Spleen (tissue), 11 donors: Measurements from ENCODE around the gene MROH8. TPM values are rescaled to one million over a fixed set of nuclear protein-coding genes. Genes with fewer than 3 reads are reported as not detected.

Experiments
- DNase-seq: peaks from one replicate; pipeline ENCODE4 v3.0.0-alpha.2; 2020
- H3K27ac ChIP-seq, 8 donors: fragments of 200-600 bp; sonication (generic) in 7 of 8; 1 replicate in 4 of 8; 2 replicates in 4 of 8; pipeline versions ENCODE4 v1.5.0 to v1.8.0; 2016 to 2021; ENCODE audit warnings: inconsistent platforms in 4 of 8, mild to moderate bottlenecking in 4 of 8, moderate library complexity in 1 of 8
- H3K27me3 ChIP-seq, 7 donors: fragments of 200-600 bp; sonication (generic) in 6 of 7; replicated peaks in 1 of 7; 1 replicate in 4 of 7; 2 replicates in 3 of 7; pipeline versions ENCODE4 v1.5.0 to v1.8.0; 2016 to 2021; ENCODE audit warnings: inconsistent platforms in 3 of 7, mild to moderate bottlenecking in 1 of 7
- H3K36me3 ChIP-seq, 6 donors: fragments of 200-600 bp; sonication (generic) in 5 of 6; 1 replicate in 4 of 6; 2 replicates in 2 of 6; pipeline versions ENCODE4 v1.5.0 to v1.8.0; 2016 to 2021; ENCODE audit warnings: inconsistent platforms in 2 of 6
- H3K4me1 ChIP-seq, 6 donors: fragments of 200-600 bp; sonication (generic) in 5 of 6; 1 replicate in 3 of 6; 2 replicates in 3 of 6; pipeline versions ENCODE4 v1.5.0 to v1.8.0; 2016 to 2021; ENCODE audit warnings: inconsistent platforms in 3 of 6
- H3K4me3 ChIP-seq, 8 donors: fragments of 200-600 bp; sonication (generic) in 7 of 8; 1 replicate in 4 of 8; 2 replicates in 4 of 8; pipeline versions ENCODE4 v1.5.0 to v1.8.0; 2016 to 2021; ENCODE audit warnings: inconsistent platforms in 4 of 8, mild to moderate bottlenecking in 4 of 8, moderate library complexity in 2 of 8
- H3K9me3 ChIP-seq, 8 donors: fragments of 200-600 bp; sonication (generic) in 7 of 8; 1 replicate in 4 of 8; 2 replicates in 4 of 8; pipeline versions ENCODE4 v1.5.0 to v1.8.0; 2016 to 2021; ENCODE audit warnings: inconsistent platforms in 4 of 8
- POLR2A ChIP-seq, 3 donors: fragments of 450-650 bp; IDR thresholded peaks; one replicate each; pipeline ENCODE4 v1.5.1; 2017; ENCODE audit warnings: antibody characterized with exemption in 3 of 3, mild to moderate bottlenecking in 1 of 3
- POLR2AphosphoS5 ChIP-seq, 3 donors: sonication (generic); formaldehyde crosslinking; IDR thresholded peaks; one replicate each; pipeline ENCODE4 v1.5.1; 2017; ENCODE audit warnings: antibody characterized with exemption in 3 of 3
- WGBS, 5 donors: extraction: QIAGEN DNeasy Blood & Tissue Kit in 3 of 5; methylation state at CpG; one replicate each; pipeline versions ENCODE4 v1.1.5 to v1.1.7; 2013 to 2018; 5-methylcytosine and 5-hydroxymethylcytosine counted together
- intact Hi-C: fragments of 100-400 bp; cut with DNase I; formaldehyde crosslinking; loops from one replicate; pipeline ENCODE4 v1.15.0; 2023; ENCODE audit warnings: low total_unique reads
- polyA plus RNA-seq, 3 donors: library from polyadenylated mRNA; stranded (reverse); fragments of 200-250 nt; gene quantifications; one replicate each; pipeline ENCODE4 v1.2.1, GENCODE V29; 2013
- total RNA-seq, 7 donors: library from RNA; depleted of rRNA in 3 of 7; stranded (reverse); fragments of >200 nt in 3 of 7; fragmentation: NEBNext Ultra II Directional in 4 of 7; extraction: Animal tissue kit (Norgen Biotek cat#: 25700) in 4 of 7; gene quantifications; one replicate each; pipeline versions ENCODE4 v1.1.0 to v1.2.1, GENCODE V29; 2016 to 2021
- TF ChIP-seq, protein P1 (sequence below), 11 experiments: fragments of 200-600 bp in 7 of 11; fragments of 450-650 bp in 4 of 11; sonication (generic) in 4 of 11; IDR thresholded peaks in 8 of 11; conservative IDR thresholded peaks in 3 of 11; 1 replicate in 7 of 11; 2 replicates in 4 of 11; pipeline versions ENCODE4 v1.4.0 to v1.8.0; 2016 to 2021; ENCODE audit warnings: antibody characterized with exemption in 11 of 11, inconsistent platforms in 4 of 11, mild to moderate bottlenecking in 1 of 11
- donor health status: healthy with polysubstance abuse.
- donor health status: DM: no; HTN: no; CAD: no; lungs with moderate emphysema.
- donor health status: DM: no; HTN: no; CAD: no.
- donor health status: Bipolar disorder and iron deficiency.
- donor health status: healthy.
- donor health status: DM: no; HTN: no; CAD: no.
- donor health status: DM: yes; HTN: yes; CAD: no.

MROH8 gene
- total and polyA plus RNA-seq, 10 donors, result 0.97 to 4.0 (median 3.1) TPM

- H3K4me3 ChIP-seq, result peak overlapping the region; percentile 63 to 100 (median 90)
- H3K27me3 ChIP-seq, result no peaks in the 10 kb centered on the region
- WGBS, 5 donors, result 1 to 3% (median 1%) methylated on average over 16 to 19 of the region's 19 CpGs
- no peaks in the 10 kb centered on the region for H3K9me3 ChIP-seq
- TF ChIP-seq POLR2AphosphoS5 (IDR thresholded peaks at IDR 0.05), result peak in 1 of 3 donors; percentile 9
- TF ChIP-seq, protein P1, sequence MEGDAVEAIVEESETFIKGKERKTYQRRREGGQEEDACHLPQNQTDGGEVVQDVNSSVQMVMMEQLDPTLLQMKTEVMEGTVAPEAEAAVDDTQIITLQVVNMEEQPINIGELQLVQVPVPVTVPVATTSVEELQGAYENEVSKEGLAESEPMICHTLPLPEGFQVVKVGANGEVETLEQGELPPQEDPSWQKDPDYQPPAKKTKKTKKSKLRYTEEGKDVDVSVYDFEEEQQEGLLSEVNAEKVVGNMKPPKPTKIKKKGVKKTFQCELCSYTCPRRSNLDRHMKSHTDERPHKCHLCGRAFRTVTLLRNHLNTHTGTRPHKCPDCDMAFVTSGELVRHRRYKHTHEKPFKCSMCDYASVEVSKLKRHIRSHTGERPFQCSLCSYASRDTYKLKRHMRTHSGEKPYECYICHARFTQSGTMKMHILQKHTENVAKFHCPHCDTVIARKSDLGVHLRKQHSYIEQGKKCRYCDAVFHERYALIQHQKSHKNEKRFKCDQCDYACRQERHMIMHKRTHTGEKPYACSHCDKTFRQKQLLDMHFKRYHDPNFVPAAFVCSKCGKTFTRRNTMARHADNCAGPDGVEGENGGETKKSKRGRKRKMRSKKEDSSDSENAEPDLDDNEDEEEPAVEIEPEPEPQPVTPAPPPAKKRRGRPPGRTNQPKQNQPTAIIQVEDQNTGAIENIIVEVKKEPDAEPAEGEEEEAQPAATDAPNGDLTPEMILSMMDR (IDR thresholded peaks at IDR 0.05 in 8 of 11, conservative IDR thresholded peaks at IDR 0.05 in 3 of 11), result no peak
- intact Hi-C loops, result loop anchor here (10.0 kb wide), 1 partner anchor 80 kb away; the partner anchor contains the start of genes MROH8 and RPN2
- peaks cover 13 to 51% (median 20%) of the 10 kb centered on the region in 6 donors for H3K4me1 ChIP-seq
- DNase-seq, result peak; percentile 76
- peak overlapping the region; percentile 31 to 91 (median 74) for H3K27ac ChIP-seq
- peaks cover 0 to 19% (median 0%) of the 10 kb centered on the region in 6 donors for H3K36me3 ChIP-seq
These were observed 84.2 kb downstream of the MROH8 start for GRCh38 chr20:37095108-37095598.

DNA sequence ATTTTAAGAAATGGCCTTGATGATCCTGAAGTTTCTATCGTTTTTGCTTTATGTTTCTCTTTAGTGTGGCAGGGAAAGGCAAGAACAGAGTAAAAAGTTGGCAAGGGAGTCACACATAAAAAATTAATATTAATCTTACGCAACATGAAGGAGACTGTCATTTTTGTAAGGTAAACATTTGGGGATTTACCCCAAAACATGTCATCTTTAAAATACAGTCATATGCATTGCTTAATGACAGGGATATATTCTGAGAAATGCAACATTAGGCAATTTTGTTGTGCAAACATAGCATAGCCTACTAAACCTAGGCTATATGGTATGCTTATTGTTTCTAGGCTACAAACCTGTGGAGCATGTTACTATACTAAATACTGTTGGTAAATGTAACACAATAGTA lies 88.9 kb downstream of the MROH8 start:
- 83 to 93% (median 88%) methylated on average over 2 of the region's 2 CpGs for WGBS, 5 donors
- H3K27ac ChIP-seq, result no peak overlapping the region
- no peak overlapping the region for H3K4me3 ChIP-seq
- no peaks in the 10 kb centered on the region for H3K27me3 ChIP-seq
- no peak for TF ChIP-seq POLR2A (IDR thresholded peaks at IDR 0.05)
- no peak for TF ChIP-seq POLR2AphosphoS5 (IDR thresholded peaks at IDR 0.05)
- TF ChIP-seq, protein P1 (IDR thresholded peaks at IDR 0.05 in 8 of 11, conservative IDR thresholded peaks at IDR 0.05 in 3 of 11), result no peak
- DNase-seq, result no peak
- H3K9me3 ChIP-seq, result no peaks in the 10 kb centered on the region
- H3K36me3 ChIP-seq, result peaks cover 0 to 66% (median 11%) of the 10 kb centered on the region in 6 donors
- H3K4me1 ChIP-seq, result peaks cover 9 to 47% (median 13%) of the 10 kb centered on the region in 6 donors
- intact Hi-C loops, result loop anchor here (10.0 kb wide), 1 partner anchor 84 kb away; the partner anchor contains the start of genes MROH8 and RPN2

- no peaks in the 10 kb centered on the region for H3K9me3 ChIP-seq
- H3K4me3 ChIP-seq, result no peak overlapping the region
- DNase-seq, result no peak
- TF ChIP-seq, protein P1 (IDR thresholded peaks at IDR 0.05 in 8 of 11, conservative IDR thresholded peaks at IDR 0.05 in 3 of 11), result peak in 8 of 11 experiments; percentile 9 to 57 (median 48)
- TF ChIP-seq POLR2A (IDR thresholded peaks at IDR 0.05), result no peak
- intact Hi-C loops, result no loop called here
- no peak overlapping the region for H3K27ac ChIP-seq
- peaks cover 0 to 76% (median 10%) of the 10 kb centered on the region in 6 donors for H3K36me3 ChIP-seq
- H3K4me1 ChIP-seq, result peaks cover 0 to 10% (median 5%) of the 10 kb centered on the region in 6 donors
- 91 to 96% (median 92%) methylated on average over 4 to 5 of the region's 5 CpGs for WGBS, 5 donors
- no peaks in the 10 kb centered on the region for H3K27me3 ChIP-seq
These were observed 97.5 kb downstream of the MROH8 start for GRCh38 chr20:37081717-37082289.

GRCh38 chr20:37077009-37077408 lies 102.3 kb downstream of the MROH8 start:
- Histone ChIP-seq H3K27ac (no peak overlapping the region), H3K27me3 (no peaks in the 10 kb centered on the region), H3K4me1 (peaks cover 0 to 25% (median 9%) of the 10 kb centered on the region in 6 donors), H3K9me3 (peaks cover 0 to 11% (median 7%) of the 10 kb centered on the region in 8 donors), H3K36me3 (peaks cover 0 to 47% (median 5%) of the 10 kb centered on the region in 6 donors), H3K4me3 (no peak overlapping the region)
- intact Hi-C loops, result no loop called here
- no peak for DNase-seq
- 95 to 98% (median 97%) methylated on average over 8 of the region's 8 CpGs for WGBS, 5 donors
- TF ChIP-seq POLR2A (IDR thresholded peaks at IDR 0.05) (no peak), POLR2AphosphoS5 (IDR thresholded peaks at IDR 0.05) (no peak)
- TF ChIP-seq, protein P1 (IDR thresholded peaks at IDR 0.05 in 8 of 11, conservative IDR thresholded peaks at IDR 0.05 in 3 of 11), result no peak
